HG02571 (cell line): ENCODE measurements around the gene CACNA2D4.

Experiments
- ATAC-seq: cut with Tn5 transposase; IDR thresholded peaks from one replicate; pipeline ENCODE4 v1.9.1; 2021; ENCODE audit warnings: mild to moderate bottlenecking, moderate library complexity; ENCODE audit not compliant: unreplicated experiment

The CACNA2D4 gene

GRCh38 chr12:1933342-1934051, 15.0 kb upstream of the CACNA2D4 start:
- peak; percentile 58 for ATAC-seq

GRCh38 chr12:1932264-1932777, 13.9 kb upstream of the CACNA2D4 start:
- no peak for ATAC-seq

GRCh38 chr12:1931642-1932041, 13.2 kb upstream of the CACNA2D4 start:
- no peak for ATAC-seq

GRCh38 chr12:1930803-1931597, 12.5 kb upstream of the CACNA2D4 start:
- no peak for ATAC-seq

- ATAC-seq = no peak
Measured at GRCh38 chr12:1929985-1930802, 11.7 kb upstream of the CACNA2D4 start.

GRCh38 chr12:1929241-1929984, 11.0 kb upstream of the CACNA2D4 start:
- ATAC-seq = no peak

- ATAC-seq = no peak
Measured at GRCh38 chr12:1928439-1929121, 10.1 kb upstream of the CACNA2D4 start.

- ATAC-seq = no peak
Measured at GRCh38 chr12:1927751-1928351, 9.4 kb upstream of the CACNA2D4 start.

GRCh38 chr12:1927051-1927680, 8.7 kb upstream of the CACNA2D4 start:
- ATAC-seq = no peak

- no peak for ATAC-seq
Measured at GRCh38 chr12:1926251-1926657, 7.8 kb upstream of the CACNA2D4 start.

GRCh38 chr12:1925684-1926006, 7.2 kb upstream of the CACNA2D4 start:
- no peak for ATAC-seq

- ATAC-seq = no peak
Measured at GRCh38 chr12:1924996-1925683, 6.7 kb upstream of the CACNA2D4 start.

GRCh38 chr12:1922985-1923384, 4.5 kb upstream of the CACNA2D4 start:
- no peak for ATAC-seq

- ATAC-seq = no peak
Measured at GRCh38 chr12:1922075-1922709, 3.7 kb upstream of the CACNA2D4 start.

- no peak for ATAC-seq
Measured at GRCh38 chr12:1920971-1921370, 2.5 kb upstream of the CACNA2D4 start.

GRCh38 chr12:1920436-1920835, 2.0 kb upstream of the CACNA2D4 start:
- ATAC-seq = no peak

- no peak for ATAC-seq
Measured at GRCh38 chr12:1919763-1920162, 1.3 kb upstream of the CACNA2D4 start.

- ATAC-seq = no peak
Measured at GRCh38 chr12:1919284-1919683, 832 bp upstream of the CACNA2D4 start.
